ENCODE measurements around the gene SMIM3.
"Not testable (repeated sequence)": the region's sequence is repeated elsewhere in the genome, so short reads cannot be mapped to it uniquely, and the experiment has no call there.

The SMIM3 gene

GRCh38 chr5:150816946-150817345, 38.4 kb downstream of the SMIM3 start:
- H3K4me3 ChIP-seq (ENCODE audit: low read depth, low read length): no peak overlapping the region
- no peaks in the 10 kb centered on the region for H3K27me3 ChIP-seq
- TF ChIP-seq CTCF (IDR thresholded peaks at IDR 0.05; ENCODE audit: low read depth, low read length): no peak
- no peaks in the 10 kb centered on the region for H3K36me3 ChIP-seq
- DNase-seq: no peak
- no peaks in the 10 kb centered on the region for H3K9me3 ChIP-seq
- H3K4me1 ChIP-seq: no peaks in the 10 kb centered on the region

GRCh38 chr5:150829744-150830143, 51.2 kb downstream of the SMIM3 start:
- TF ChIP-seq CTCF (IDR thresholded peaks at IDR 0.05; ENCODE audit: low read depth, low read length): no peak
- Histone ChIP-seq H3K9me3 (no peaks in the 10 kb centered on the region), H3K36me3 (no peaks in the 10 kb centered on the region), H3K4me1 (no peaks in the 10 kb centered on the region), H3K4me3 (ENCODE audit: low read depth, low read length) (no peak overlapping the region), H3K27me3 (no peaks in the 10 kb centered on the region)
- no peak for DNase-seq

GRCh38 chr5:150831821-150832220, 53.3 kb downstream of the SMIM3 start:
- H3K9me3 ChIP-seq; H3K4me1 ChIP-seq; H3K36me3 ChIP-seq; H3K4me3 ChIP-seq (ENCODE audit: low read depth, low read length); DNase-seq; H3K27me3 ChIP-seq: not testable (repeated sequence)

- peaks cover 15% of the 10 kb centered on the region for H3K27me3 ChIP-seq
- no peaks in the 10 kb centered on the region for H3K36me3 ChIP-seq
- no peak overlapping the region for H3K4me3 ChIP-seq (ENCODE audit: low read depth, low read length)
- no peaks in the 10 kb centered on the region for H3K4me1 ChIP-seq
- no peak for TF ChIP-seq CTCF (IDR thresholded peaks at IDR 0.05; ENCODE audit: low read depth, low read length)
- DNase-seq: no peak
- no peaks in the 10 kb centered on the region for H3K9me3 ChIP-seq
Observed at GRCh38 chr5:150836064-150836463, 57.5 kb downstream of the SMIM3 start.

- H3K4me1 ChIP-seq: no peaks in the 10 kb centered on the region
- H3K9me3 ChIP-seq: no peaks in the 10 kb centered on the region
- peaks cover 17% of the 10 kb centered on the region for H3K27me3 ChIP-seq
- no peaks in the 10 kb centered on the region for H3K36me3 ChIP-seq
- H3K4me3 ChIP-seq (ENCODE audit: low read depth, low read length): no peak overlapping the region
- no peak for TF ChIP-seq CTCF (IDR thresholded peaks at IDR 0.05; ENCODE audit: low read depth, low read length)
- no peak for DNase-seq
Observed at GRCh38 chr5:150836703-150837102, 58.1 kb downstream of the SMIM3 start.

GRCh38 chr5:150845185-150845859, 66.8 kb downstream of the SMIM3 start:
- H3K4me1 ChIP-seq; H3K36me3 ChIP-seq; H3K4me3 ChIP-seq (ENCODE audit: low read depth, low read length); H3K27me3 ChIP-seq; DNase-seq; H3K9me3 ChIP-seq: not testable (repeated sequence)

GRCh38 chr5:150846308-150846653, 67.7 kb downstream of the SMIM3 start, which contains the start of gene IRGM:
Gene IRGM, plus strand, starts transcription at chr5:150846521. Its CDS starts 1,603 bp downstream, at chr5:150848124.
- H3K4me3 ChIP-seq (ENCODE audit: low read depth, low read length); H3K27me3 ChIP-seq; DNase-seq; H3K36me3 ChIP-seq; H3K9me3 ChIP-seq; H3K4me1 ChIP-seq: not testable (repeated sequence)

All from BE2C (cell line).